Stimulated activated CD8-positive, alpha-beta memory T cell treated with anti-CD3 and anti-CD28 coated beads, Interleukin-15, amount 100 ng/mL, for 1 hour (primary cell): ENCODE results near the gene AWAT1.
A peak's percentile ranks its signal among the peaks of the same experiment; 100 is the strongest.
"Not testable (repeated sequence)": the region's sequence is repeated elsewhere in the genome, so short reads cannot be mapped to it uniquely, and the experiment has no call there.

Experiments used
- DNase-seq: peaks from one replicate; pipeline ENCODE4 v3.0.0-alpha.2; 2020; ENCODE audit warnings: low read depth

Gene AWAT1

GRCh38 chrX:70234355-70234754 is at the start of gene AWAT1:
Gene AWAT1 (plus strand): TSS chrX:70234655. CDS start chrX:70234696, 41 bp downstream.
- no peak for DNase-seq

DNA sequence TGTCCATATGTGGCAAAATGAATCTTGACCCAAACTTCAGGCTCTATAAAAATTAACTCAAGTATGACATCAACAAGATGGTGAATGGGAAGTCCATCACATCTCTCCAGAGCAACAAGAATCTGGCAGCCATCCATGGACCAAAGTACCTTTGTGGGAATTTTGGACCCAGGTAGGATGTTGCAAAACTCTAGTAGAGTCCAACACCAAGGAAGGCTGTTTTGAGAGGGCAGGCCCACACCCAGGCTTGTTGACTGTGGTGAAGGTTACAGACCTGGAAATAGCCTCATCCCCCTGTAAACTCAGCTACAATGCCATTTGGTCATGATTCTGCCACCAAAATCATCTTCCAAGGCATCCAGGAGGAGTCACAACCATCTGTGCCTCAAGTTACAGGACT is 44.2 kb upstream of the AWAT1 start:
- DNase-seq: no peak

- DNase-seq: peak; percentile 22
These were observed 37.3 kb upstream of the AWAT1 start for GRCh38 chrX:70196961-70197720.

DNA sequence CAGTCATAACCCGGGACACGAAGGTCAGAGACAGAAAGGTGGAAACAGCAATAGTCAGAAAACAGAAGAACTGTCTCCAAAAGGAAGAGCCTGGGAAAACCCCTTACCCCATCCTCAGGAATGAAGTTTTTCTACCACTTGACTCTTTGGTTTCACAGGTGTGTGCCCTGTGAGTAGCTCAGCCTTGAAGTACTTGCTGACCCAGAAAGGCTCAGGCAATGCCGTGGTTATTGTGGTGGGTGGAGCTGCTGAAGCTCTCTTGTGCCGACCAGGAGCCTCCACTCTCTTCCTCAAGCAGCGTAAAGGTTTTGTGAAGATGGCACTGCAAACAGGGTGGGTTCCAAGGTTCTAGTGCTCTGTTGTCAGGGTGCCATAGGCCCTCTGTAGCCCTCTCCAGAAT is 32.7 kb upstream of the AWAT1 start:
- no peak for DNase-seq

DNA sequence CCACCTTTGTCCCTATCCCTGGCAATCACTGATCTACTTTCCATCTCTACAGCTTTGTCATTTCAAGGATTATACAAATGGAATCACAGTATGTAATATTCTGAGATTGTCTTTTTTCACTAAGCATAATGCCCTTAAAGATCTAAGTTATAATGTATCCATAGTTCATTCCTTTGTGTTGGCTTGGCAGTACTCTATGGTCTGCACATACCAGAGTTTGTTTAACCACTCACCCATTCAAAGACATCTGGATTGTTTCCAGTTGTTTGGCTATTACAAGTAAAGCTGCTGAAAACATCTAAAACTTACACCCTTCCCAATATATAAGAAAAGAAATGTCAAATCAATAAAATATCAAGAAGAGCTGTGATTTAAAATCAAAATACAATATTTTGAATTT is 26.0 kb upstream of the AWAT1 start:
- DNase-seq: no peak

DNA sequence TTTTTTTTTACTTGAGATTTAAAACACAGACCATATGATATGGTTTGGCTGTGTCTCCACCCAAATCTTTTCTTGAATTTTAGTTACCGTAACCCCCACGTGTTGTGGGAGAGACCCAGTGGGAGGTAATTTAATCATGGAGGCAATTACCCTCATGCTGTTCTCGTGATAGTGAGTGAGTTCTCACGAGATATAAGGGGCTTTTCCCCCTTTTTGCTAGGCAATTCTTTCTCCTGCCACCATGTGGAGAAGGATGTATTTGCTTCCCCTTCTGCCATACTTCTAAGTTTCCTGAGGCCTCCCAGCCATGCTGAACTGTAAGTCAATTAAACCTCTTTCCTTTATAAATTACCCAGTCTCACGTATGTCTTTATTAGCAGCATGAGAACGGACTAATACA is 24.9 kb upstream of the AWAT1 start:
- DNase-seq: not testable (repeated sequence)

- DNase-seq: no peak
These were observed 14.3 kb upstream of the AWAT1 start for GRCh38 chrX:70219938-70220764.

GRCh38 chrX:70226048-70226447 is 8.4 kb upstream of the AWAT1 start:
- DNase-seq: no peak

DNA sequence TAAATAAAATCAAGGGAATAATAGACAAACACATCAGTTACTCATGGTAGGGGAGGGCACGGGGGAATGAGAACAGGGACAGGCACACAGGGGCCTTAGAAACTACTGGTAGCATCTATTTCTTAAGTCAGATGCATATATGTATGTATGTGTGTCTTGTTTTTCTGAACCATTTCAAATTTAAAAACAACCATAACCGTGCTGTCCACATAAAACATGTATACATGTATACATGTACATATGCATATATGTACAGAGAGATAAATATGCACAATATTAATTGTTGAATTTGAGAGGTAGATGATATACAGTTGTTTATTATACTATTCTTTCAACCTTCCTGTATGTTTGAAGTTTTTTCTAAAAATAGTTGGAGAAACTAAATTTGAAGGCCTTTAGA is 7.8 kb upstream of the AWAT1 start:
- no peak for DNase-seq

GRCh38 chrX:70231666-70232065 is 2.8 kb upstream of the AWAT1 start:
- DNase-seq: no peak

DNA sequence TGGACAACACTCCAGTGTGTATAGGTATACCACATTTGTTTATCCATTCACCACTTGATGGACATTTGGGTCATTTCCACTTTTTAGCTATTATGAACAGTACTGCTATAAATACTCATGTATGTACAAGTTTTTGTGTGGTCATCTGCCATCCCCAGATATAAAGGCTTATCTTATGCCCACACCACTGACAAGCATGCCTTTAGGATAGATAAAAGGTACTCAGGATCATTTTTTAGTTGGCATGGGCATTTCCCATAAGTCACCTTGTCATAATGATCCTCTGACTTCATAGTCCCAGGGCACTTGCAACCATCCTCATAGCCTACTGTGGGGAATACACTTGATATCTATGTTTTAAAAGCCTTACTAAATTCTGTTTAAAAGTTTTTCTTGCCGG is 6.3 kb downstream of the AWAT1 start:
- no peak for DNase-seq

DNA sequence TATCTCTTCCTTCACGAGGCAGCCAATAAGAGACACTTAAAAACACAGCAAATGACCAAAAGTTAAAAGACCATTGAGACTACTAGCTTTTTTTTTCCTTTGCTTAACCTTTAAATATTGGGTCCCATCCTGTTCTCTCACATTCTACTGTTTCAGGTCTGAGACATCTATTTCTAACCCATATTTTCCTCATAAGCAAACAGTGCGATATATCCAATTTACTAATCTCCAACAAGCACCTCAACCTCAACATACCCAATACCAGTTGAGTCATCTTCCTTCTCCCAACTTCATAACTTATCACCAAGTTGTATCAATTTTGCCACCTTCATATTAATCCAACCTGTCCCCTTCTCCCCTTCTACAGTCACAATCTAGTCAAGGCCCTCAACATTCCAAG is 7.0 kb downstream of the AWAT1 start:
- DNase-seq: no peak

- not testable (repeated sequence) for DNase-seq
These were observed 9.1 kb downstream of the AWAT1 start for GRCh38 chrX:70243601-70244000.

- DNase-seq: no peak
These were observed 10.4 kb downstream of the AWAT1 start for GRCh38 chrX:70244881-70245280.

GRCh38 chrX:70247252-70247651 is 12.8 kb downstream of the AWAT1 start:
- no peak for DNase-seq

GRCh38 chrX:70252491-70252890 is 18.0 kb downstream of the AWAT1 start:
- DNase-seq: no peak

GRCh38 chrX:70253377-70254062 is 19.1 kb downstream of the AWAT1 start:
- no peak for DNase-seq

DNA sequence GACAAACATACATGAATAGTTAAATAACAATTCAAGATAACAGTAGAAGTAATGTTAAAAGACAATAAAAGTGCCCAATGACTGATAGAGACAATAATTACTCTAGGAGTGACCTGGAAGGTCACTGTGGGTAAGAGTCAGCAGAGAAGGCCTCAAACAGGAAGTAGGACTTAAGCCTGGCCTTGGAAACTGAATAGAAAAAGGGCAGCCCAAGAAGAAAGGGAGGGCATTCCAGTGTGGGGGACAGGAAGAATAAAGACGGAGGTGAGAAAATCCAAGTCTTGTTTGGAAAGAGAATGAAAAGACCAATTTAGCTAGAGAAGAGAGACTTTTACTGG is 19.6 kb downstream of the AWAT1 start:
- no peak for DNase-seq

- DNase-seq: no peak
These were observed 20.5 kb downstream of the AWAT1 start for GRCh38 chrX:70254909-70255308.

DNA sequence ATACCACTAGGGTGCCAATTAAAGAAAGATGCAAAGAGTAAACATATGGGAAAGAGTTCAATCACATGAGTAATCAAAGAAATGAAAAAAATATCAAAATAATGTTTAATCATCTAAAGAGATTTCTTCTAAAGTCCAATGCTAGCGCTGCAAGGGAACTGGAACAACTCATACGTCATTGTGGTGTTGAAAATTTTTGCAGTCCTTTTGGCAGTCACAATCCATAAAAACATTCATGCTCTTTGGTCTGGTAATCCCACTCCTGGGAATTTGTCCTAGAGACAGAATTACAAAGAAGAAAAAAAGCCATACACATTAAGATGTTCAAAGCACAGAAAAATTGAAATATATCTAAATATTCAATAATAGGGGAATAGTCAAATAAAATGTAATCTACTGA is 21.0 kb downstream of the AWAT1 start:
- DNase-seq: no peak

- no peak for DNase-seq
These were observed 23.2 kb downstream of the AWAT1 start for GRCh38 chrX:70257423-70258288.

DNA sequence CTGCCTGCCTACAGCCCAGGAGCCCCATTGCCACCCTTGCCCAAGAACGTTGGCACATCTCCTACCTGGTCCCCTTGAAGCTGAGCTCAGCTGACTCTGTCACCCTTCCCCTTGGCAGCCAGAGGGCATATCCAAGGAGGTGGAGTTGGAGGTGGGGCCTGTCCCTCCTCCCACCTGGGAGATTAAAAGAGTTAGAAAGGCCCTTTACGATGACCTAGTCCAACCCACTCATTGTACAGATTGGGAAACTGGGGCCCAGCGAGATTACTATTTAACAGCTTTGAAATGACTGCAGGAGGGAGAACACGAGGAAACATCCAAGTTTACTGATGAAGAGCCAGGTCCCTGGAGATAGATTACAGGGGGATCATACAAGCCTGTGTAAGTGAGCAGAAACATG is 25.6 kb downstream of the AWAT1 start, which contains the start of gene P2RY4:
TSS of gene P2RY4 (minus strand) at position 101 of the 400 bp plus-strand sequence. CDS start 580 bp downstream, outside the sequence.
- no peak for DNase-seq
